GM18907 (cell line): ENCODE results near the gene VPS37C.

Experiments used
- ATAC-seq: cut with Tn5 transposase; IDR thresholded peaks from one replicate; pipeline ENCODE4 v1.9.1; 2021; ENCODE audit warnings: mild to moderate bottlenecking, moderate library complexity; ENCODE audit not compliant: unreplicated experiment

Gene VPS37C

GRCh38 chr11:61119571-61119970 lies 41.7 kb downstream of the VPS37C start:
- ATAC-seq: no peak

DNA sequence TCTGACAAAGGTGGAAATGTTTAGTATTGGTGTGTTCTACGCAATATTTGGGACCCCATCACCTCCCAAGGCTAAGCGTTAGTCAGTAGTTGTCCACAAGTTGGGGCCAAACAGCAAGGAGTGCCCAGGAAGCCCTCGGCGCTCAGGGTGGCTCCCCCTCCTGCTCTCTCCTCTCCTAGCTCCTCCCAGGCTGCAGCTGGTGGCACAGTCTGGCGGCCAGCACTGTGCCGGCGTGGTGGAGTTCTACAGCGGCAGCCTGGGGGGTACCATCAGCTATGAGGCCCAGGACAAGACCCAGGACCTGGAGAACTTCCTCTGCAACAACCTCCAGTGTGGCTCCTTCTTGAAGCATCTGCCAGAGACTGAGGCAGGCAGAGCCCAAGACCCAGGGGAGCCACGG lies 42.2 kb downstream of the VPS37C start:
- ATAC-seq: no peak

- no peak for ATAC-seq
Measured at GRCh38 chr11:61118406-61118805, 42.8 kb downstream of the VPS37C start.

GRCh38 chr11:61118004-61118403 lies 43.2 kb downstream of the VPS37C start:
- ATAC-seq: no peak

DNA sequence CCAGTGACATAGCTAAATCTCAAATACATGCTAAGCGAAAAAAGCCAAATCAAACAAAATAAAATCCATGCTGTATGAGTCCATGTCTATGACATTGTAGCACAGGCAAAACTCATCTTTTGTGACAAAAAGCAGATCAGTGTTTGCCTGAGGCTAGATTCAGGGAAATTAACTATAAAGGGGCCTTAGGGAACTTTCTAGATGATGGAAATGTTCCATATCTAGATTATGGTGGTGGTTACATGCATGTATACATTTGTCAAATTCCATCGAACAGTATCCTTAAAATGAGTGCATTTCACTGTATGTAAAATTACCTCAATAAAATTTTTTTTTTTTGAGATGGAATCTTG lies 44.1 kb downstream of the VPS37C start:
- ATAC-seq: no peak

DNA sequence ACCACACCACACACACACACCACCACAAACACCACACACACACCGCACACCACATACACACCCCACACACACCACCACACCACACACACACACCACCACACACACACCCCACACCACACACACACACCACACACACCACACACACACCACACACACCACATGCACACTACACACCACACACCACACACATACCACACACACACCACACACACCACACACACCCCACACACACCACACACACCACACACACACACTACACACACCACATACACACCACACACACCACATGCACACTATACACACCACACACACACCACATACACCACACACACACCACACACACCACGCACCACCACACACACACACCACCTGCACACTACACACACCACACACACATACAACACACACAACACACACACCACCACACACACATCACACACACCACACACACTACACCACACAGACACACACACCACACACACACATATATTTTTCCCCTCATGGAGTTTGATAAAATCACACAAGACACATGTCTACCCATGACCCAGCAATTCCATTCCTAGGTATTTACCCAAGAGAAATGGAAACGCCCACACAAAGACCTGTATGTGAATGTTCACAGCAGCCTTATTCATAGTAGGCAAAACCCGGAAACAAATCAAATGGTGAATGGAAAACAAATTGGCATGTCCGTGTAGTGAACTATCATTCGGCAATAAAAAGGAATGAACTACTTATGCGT lies 44.6 kb downstream of the VPS37C start:
- ATAC-seq: no peak

DNA sequence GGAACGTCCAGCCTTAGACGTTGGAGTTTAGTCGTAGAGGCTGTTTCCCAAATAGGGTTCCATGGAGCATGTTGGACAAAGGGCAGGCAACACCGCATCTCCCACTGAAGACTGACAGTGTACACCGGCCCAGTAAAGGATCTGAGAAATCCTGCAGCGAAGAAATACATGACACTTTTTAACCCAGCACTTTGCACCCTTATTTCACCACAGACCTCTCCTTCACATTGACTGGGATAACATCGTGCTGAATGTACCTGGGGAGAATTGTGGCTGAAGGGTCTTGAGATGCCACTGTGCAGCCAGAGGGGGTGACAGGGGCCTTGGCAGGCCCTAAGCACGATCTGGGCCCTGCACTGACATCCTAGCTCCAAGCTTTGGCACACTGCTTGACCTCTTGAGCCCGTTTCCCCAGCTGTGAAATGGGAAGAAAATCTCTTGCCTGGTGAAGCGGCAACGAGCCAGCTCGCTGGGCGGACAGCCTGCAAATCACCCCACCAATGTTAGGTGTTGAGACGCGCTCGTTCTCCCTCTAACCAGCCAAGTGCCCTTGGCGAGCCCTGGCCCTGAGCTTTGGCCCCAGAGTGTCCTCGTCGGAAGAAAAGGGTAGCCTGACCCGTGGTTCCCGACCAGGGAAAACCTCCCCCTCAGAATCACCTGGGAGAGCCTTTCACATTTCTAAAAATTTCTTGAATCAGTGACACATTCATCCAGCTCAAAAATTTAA lies 45.6 kb downstream of the VPS37C start:
- ATAC-seq: no peak

GRCh38 chr11:61114913-61115312 lies 46.3 kb downstream of the VPS37C start:
- no peak for ATAC-seq

- no peak for ATAC-seq
Measured at GRCh38 chr11:61113201-61113600, 48.0 kb downstream of the VPS37C start.

DNA sequence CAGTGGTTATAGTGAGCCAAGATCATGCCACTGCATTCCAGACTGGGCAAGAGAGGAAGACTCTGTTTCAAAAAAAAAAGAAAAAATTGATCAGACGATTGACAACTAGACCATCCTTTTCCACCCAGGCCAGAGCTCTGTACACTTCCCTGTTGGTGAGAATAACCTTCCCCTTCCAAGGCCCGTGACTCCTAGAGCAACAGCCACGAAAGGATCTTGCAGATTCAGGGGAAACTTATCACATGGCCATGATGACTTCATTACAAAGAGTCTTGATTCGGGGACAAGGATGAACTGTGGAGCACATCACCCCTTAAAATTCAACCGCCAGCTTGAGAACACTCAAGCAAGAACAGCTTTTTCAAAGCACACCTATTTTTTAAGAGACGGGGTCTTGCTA lies 48.7 kb downstream of the VPS37C start:
- ATAC-seq: no peak

- no peak for ATAC-seq
Measured at GRCh38 chr11:61111786-61112517, 49.3 kb downstream of the VPS37C start.

DNA sequence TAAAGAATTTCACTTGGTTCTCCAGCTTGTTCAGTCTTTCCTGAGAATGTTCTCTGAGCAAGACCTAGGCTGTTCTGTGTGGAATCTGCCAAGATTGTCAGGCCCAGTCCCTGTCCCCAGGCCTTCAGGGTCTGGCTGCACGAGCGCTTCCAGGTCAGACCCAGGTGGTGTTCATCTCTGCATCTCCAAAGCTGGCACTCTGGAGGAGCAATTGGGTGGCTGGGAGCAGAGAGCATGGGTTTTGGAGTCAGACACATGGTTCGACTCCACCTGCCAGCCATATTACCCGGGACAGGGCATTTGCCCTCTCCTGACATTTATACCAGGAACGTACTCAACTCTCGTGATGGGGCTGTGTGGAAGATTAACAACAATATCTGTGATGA lies 50.2 kb downstream of the VPS37C start:
- ATAC-seq: no peak

DNA sequence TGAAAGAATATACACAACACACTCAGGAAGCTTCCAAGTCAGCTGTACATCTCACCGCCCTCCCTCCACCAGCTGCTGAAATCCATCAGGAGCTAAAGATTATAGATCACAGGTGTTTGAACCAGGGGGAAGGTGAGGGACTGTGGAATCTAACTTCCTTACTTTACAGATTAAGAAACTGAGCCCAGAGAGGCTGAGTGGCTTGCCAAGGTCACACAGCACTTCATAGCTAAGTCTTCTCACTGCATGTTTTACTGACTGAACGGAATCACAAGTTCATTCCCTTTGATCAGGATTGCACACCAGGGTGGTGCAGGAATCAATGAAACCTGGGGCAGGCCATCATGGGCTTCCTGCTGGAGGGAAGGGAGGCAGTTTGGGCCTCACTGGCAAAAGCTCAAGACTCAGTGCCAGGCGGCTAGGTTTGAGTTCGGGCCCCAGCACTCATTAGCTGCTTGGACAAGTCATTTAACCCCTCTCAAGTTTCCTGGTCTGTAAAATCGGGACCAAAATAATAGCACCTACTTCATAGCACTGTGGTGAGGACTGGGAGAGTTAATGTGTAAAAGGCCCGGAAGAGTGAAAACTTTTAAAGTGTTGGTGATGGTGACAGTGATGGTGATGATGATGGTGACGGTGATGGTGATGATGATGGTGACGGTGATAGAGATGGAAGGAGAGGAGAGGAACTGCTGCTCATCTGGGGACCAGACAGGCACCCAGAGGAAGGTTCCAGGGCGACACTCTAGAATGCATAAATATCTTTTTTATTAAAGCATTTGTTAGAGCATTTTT lies 50.8 kb downstream of the VPS37C start:
- no peak for ATAC-seq

- no peak for ATAC-seq
Measured at GRCh38 chr11:61109671-61110070, 51.6 kb downstream of the VPS37C start.

GRCh38 chr11:61108847-61109585 lies 52.2 kb downstream of the VPS37C start:
- no peak for ATAC-seq

DNA sequence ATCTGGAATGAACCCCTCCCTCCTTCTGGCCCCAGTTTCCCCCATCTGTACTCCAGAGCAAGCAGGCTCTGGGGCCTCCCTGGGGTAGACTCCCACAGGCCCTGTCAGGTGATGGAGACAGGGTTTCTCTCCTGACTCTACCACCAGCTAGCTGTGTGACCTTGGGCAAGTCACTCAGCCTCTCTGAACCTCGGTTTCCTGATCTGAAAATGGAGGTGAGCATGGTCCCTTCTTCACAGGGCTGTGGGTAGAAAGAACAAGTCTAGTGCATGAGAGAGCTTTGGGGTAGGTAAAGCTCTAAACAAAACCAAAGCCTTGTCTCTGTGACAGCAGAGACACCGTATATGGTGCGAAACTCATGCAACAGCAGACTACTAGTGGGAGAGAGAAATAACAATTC lies 53.3 kb downstream of the VPS37C start:
- ATAC-seq: no peak

GRCh38 chr11:61106894-61107470 lies 54.2 kb downstream of the VPS37C start:
- ATAC-seq: no peak

GRCh38 chr11:61106296-61106695 lies 54.9 kb downstream of the VPS37C start:
- no peak for ATAC-seq

GRCh38 chr11:61104963-61105362 lies 56.3 kb downstream of the VPS37C start:
- no peak for ATAC-seq

DNA sequence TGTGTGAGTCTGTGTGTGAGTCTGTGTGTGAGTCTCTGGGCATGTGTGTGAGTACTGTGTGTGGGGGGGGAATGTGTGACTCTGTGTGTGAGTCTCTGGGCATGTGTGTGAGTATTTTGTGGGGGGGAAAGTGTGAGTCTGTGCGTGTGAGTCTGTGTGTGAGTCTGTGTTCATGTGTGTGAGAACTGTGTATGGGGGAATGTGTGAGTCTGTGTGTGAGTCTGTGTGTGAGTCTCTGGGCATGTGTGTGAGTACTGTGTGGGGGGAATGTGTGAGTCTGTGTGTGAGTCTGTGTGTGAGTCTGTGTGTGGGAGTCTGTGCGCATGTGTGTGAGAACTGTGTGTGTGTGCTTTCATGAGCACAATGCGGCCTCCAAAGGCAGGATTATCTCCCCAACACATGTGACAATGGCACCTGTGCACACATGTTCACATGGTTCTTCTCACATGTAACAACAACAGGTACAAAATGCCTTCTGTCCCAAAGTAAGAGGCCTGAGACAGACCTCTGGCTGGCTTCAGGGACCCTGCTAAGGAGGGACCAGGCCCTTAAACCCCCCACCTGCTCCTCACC lies 57.3 kb downstream of the VPS37C start:
- ATAC-seq: no peak
